ENCODE measurements around the gene MAP4K4.
"Not testable (repeated sequence)": the region's sequence is repeated elsewhere in the genome, so short reads cannot be mapped to it uniquely, and the experiment has no call there.

MAP4K4 gene

DNA sequence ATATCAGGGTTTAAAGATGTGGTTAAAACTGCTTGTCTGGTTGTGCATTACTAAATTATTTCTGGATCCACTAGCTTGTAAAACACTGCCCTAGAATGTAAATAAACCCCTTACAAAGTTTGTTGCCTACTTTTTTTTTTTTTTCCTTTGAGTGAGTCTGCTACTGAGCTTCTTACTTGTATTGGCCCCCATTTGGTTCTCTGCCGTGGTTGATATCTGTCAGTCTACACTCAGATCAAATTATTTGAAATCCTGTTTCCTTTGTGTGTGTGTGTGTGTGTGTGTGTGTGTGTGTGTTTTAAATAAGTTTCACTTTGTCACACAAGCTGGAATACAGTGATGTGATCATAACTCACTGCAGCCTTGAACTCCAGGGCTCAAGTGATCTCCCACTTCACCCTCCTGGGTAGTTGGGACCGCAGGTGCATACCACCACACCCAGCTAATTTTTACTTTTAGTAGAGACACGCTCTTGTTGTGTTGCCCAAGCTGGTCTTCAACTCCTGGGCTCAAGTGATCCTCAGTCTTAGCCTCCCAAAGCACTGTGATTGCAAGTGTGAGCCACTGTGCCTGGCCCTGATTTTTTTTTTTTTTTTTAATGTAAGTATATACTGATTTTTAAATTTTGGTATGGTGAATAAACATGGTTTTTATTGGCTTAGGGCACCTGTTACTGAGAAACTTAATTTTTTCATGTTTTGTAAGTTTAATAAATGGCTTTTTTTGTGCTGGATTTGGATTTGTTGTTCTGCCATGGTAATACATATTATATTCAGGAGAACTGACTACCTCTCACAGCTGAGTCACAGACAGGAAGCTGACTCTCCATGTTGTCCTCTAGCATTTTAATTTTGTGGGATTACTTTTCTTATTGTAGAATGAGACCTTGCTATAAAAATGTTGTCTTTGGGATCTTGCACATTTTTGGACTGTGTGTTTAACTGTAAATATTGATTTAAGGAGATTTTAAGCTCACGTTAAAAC is 48.5 kb downstream of the MAP4K4 start:
- H3K4me2 ChIP-seq (ENCODE audit: insufficient read depth, low read length): no peak overlapping the region
- TF ChIP-seq EZH2 (IDR thresholded peaks at IDR 0.05; ENCODE audit: borderline replicate concordance, low read depth, low read length, severe bottlenecking): no peak
- TF ChIP-seq, protein P1, sequence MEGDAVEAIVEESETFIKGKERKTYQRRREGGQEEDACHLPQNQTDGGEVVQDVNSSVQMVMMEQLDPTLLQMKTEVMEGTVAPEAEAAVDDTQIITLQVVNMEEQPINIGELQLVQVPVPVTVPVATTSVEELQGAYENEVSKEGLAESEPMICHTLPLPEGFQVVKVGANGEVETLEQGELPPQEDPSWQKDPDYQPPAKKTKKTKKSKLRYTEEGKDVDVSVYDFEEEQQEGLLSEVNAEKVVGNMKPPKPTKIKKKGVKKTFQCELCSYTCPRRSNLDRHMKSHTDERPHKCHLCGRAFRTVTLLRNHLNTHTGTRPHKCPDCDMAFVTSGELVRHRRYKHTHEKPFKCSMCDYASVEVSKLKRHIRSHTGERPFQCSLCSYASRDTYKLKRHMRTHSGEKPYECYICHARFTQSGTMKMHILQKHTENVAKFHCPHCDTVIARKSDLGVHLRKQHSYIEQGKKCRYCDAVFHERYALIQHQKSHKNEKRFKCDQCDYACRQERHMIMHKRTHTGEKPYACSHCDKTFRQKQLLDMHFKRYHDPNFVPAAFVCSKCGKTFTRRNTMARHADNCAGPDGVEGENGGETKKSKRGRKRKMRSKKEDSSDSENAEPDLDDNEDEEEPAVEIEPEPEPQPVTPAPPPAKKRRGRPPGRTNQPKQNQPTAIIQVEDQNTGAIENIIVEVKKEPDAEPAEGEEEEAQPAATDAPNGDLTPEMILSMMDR (IDR thresholded peaks at IDR 0.05; ENCODE audit: borderline replicate concordance, extremely low read depth, low read length, poor library complexity, severe bottlenecking): no peak

DNA sequence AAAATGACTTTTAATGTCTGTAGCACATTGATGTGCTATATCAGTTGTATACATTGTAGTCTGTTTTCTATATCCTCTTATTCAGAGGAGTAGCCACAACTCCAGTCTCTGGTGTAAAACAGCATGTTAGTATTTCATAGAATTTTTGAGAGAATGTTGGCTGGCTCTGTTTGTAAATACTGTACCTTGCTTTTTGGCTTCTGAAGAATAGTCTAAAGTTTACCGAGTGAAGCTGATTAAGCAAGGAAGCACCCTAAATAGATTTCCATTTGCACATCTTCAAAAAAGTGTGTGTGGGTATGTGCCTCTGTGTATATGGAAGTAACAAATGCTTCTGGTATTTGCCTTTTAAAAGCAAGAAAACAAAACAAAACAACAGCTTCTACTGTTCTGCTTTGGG is 50.5 kb downstream of the MAP4K4 start:
- Histone ChIP-seq H3K27me3 (ENCODE audit: insufficient read depth, low read length, poor library complexity) (no peaks in the 10 kb centered on the region), H3K9me3 (ENCODE audit: insufficient read depth, low read length, severe bottlenecking) (no peaks in the 10 kb centered on the region), H2AFZ (ENCODE audit: low read depth, low read length) (no peak overlapping the region), H3K4me1 (ENCODE audit: insufficient read depth, low read length) (peaks cover 13% of the 10 kb centered on the region), H3K79me2 (ENCODE audit: insufficient read depth, low read length) (peaks cover 81% of the 10 kb centered on the region), H3K36me3 (ENCODE audit: insufficient read depth, low read length) (no peaks in the 10 kb centered on the region; the same call in 1 of the 2 replicates), H3K27ac (ENCODE audit: low read length) (no peak overlapping the region), H3K4me3 (ENCODE audit: low read depth in 1 of 2, low read length in 2 of 2) (no peak overlapping the region), H4K20me1 (ENCODE audit: insufficient read depth, low read length) (peaks cover 67% of the 10 kb centered on the region), H3K9ac (ENCODE audit: low read depth, low read length) (no peak overlapping the region), H3K4me2 (ENCODE audit: insufficient read depth, low read length) (no peak overlapping the region)
- ATAC-seq (ENCODE audit: insufficient read depth, low read depth) (no peak), DNase-seq (no peak)
- TF ChIP-seq, protein P1 (IDR thresholded peaks at IDR 0.05; ENCODE audit: borderline replicate concordance, extremely low read depth, low read length, poor library complexity, severe bottlenecking): no peak
- TF ChIP-seq EZH2 (IDR thresholded peaks at IDR 0.05; ENCODE audit: borderline replicate concordance, low read depth, low read length, severe bottlenecking): no peak

More for the DNA sequence above, 48.5 kb downstream of the MAP4K4 start:
- no peak overlapping the region for H3K27ac ChIP-seq (ENCODE audit: low read length)
- no peaks in the 10 kb centered on the region for H3K27me3 ChIP-seq (ENCODE audit: insufficient read depth, low read length, poor library complexity)
- no peak overlapping the region for H2AFZ ChIP-seq (ENCODE audit: low read depth, low read length)
- no peaks in the 10 kb centered on the region for H3K9me3 ChIP-seq (ENCODE audit: insufficient read depth, low read length, severe bottlenecking)
- DNase-seq: no peak
- H3K4me3 ChIP-seq (ENCODE audit: low read depth in 1 of 2, low read length in 2 of 2): no peak overlapping the region
- no peak overlapping the region for H3K9ac ChIP-seq (ENCODE audit: low read depth, low read length)
- peaks cover 65% of the 10 kb centered on the region for H4K20me1 ChIP-seq (ENCODE audit: insufficient read depth, low read length)
- 0 out of 3 replicates have a peak, but pooled peaks have one; percentile 42 for ATAC-seq (ENCODE audit: insufficient read depth, low read depth)
- H3K36me3 ChIP-seq (ENCODE audit: insufficient read depth, low read length): no peaks in the 10 kb centered on the region; the same call in 1 of the 2 replicates
- H3K79me2 ChIP-seq (ENCODE audit: insufficient read depth, low read length): peaks cover 80% of the 10 kb centered on the region
- peaks cover 17% of the 10 kb centered on the region for H3K4me1 ChIP-seq (ENCODE audit: insufficient read depth, low read length)

DNA sequence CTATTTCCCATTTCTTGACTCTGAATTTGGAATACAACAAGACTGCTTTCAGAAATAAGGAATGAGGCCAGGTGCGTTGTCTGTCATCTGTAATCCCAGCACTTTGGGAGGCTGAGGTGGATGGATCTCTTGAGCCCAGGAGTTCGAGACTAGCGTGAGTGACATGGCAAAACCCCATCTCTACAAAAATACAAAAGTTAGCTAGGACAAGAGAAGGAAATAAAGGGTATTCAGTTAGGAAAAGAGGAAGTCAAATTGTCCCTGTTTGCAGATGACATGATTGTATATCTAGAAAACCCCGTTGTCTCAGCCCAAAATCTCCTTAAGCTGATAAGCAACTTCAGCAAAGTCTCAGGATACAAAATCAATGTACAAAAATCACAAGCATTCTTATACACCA is 51.0 kb downstream of the MAP4K4 start:
- DNase-seq; ATAC-seq (ENCODE audit: insufficient read depth, low read depth); H3K36me3 ChIP-seq (ENCODE audit: insufficient read depth, low read length); H2AFZ ChIP-seq (ENCODE audit: low read depth, low read length); H3K9ac ChIP-seq (ENCODE audit: low read depth, low read length); H3K27ac ChIP-seq (ENCODE audit: low read length); H3K27me3 ChIP-seq (ENCODE audit: insufficient read depth, low read length, poor library complexity); H3K4me3 ChIP-seq (ENCODE audit: low read depth in 1 of 2, low read length in 2 of 2); H3K4me2 ChIP-seq (ENCODE audit: insufficient read depth, low read length); H3K9me3 ChIP-seq (ENCODE audit: insufficient read depth, low read length, severe bottlenecking): not testable (repeated sequence)
- peaks cover 81% of the 10 kb centered on the region for H3K79me2 ChIP-seq (ENCODE audit: insufficient read depth, low read length)
- peaks cover 67% of the 10 kb centered on the region for H4K20me1 ChIP-seq (ENCODE audit: insufficient read depth, low read length)
- peaks cover 13% of the 10 kb centered on the region for H3K4me1 ChIP-seq (ENCODE audit: insufficient read depth, low read length)

DNA sequence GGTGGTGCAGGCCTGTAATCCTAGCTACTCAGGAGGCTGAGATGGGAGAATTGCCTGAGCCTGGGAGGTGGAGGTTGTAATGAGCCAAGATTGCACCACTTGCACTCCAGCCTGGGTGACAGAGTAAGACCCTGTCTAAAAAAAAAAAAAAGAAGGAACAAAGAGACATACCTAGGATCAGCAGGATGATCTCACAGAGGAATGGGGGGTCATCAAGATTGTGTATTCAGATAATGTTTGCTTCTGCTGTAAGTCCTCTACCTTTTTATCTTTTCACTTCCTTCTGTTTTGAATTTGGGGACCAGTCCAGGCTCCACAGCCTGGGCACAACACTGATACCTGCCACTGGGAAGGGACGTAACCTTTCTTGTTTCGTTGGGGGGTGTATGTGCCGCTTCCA is 53.2 kb downstream of the MAP4K4 start:
- Histone ChIP-seq H3K27ac (ENCODE audit: low read length) (no peak overlapping the region), H3K4me1 (ENCODE audit: insufficient read depth, low read length) (0 out of 2 replicates have a peak, but pooled peaks cover 2% of the 10 kb centered on the region), H2AFZ (ENCODE audit: low read depth, low read length) (no peak overlapping the region), H3K4me3 (ENCODE audit: low read depth in 1 of 2, low read length in 2 of 2) (no peak overlapping the region), H3K79me2 (ENCODE audit: insufficient read depth, low read length) (peaks cover 81% of the 10 kb centered on the region), H3K4me2 (ENCODE audit: insufficient read depth, low read length) (no peak overlapping the region), H3K36me3 (ENCODE audit: insufficient read depth, low read length) (no peaks in the 10 kb centered on the region), H3K9me3 (ENCODE audit: insufficient read depth, low read length, severe bottlenecking) (no peaks in the 10 kb centered on the region), H4K20me1 (ENCODE audit: insufficient read depth, low read length) (peaks cover 66% of the 10 kb centered on the region), H3K9ac (ENCODE audit: low read depth, low read length) (no peak overlapping the region), H3K27me3 (ENCODE audit: insufficient read depth, low read length, poor library complexity) (no peaks in the 10 kb centered on the region)
- TF ChIP-seq, protein P1 (IDR thresholded peaks at IDR 0.05; ENCODE audit: borderline replicate concordance, extremely low read depth, low read length, poor library complexity, severe bottlenecking): no peak
- no peak for TF ChIP-seq EZH2 (IDR thresholded peaks at IDR 0.05; ENCODE audit: borderline replicate concordance, low read depth, low read length, severe bottlenecking)
- no peak for DNase-seq
- no peak for ATAC-seq (ENCODE audit: insufficient read depth, low read depth)

Measured in DND-41 (cell line).